Retinal pigment epithelial cell (primary cell): ENCODE data around the gene PIGH.
A peak's percentile ranks its signal among the peaks of the same experiment; 100 is the strongest.
"Not testable (repeated sequence)": the region's sequence is repeated elsewhere in the genome, so short reads cannot be mapped to it uniquely, and the experiment has no call there.

ENCODE experiments used
- DNase-seq: peaks from one replicate; pipeline ENCODE4 v3.0.0-alpha.2; 2010; ENCODE audit warnings: low read depth
- H3K4me3 ChIP-seq: 2 replicates; pipeline ENCODE4 v1.5.1; 2011; ENCODE audit warnings: mild to moderate bottlenecking, low read length, control low read depth, moderate library complexity
- TF ChIP-seq, protein P1 (sequence below): conservative IDR thresholded peaks from 2 replicates; pipeline ENCODE4 v1.5.1; 2011; ENCODE audit warnings: low read depth, low read length, control low read depth, inconsistent platforms

The PIGH gene

GRCh38 chr14:67609642-67610310, 9.7 kb upstream of the PIGH start:
- TF ChIP-seq, protein P1, sequence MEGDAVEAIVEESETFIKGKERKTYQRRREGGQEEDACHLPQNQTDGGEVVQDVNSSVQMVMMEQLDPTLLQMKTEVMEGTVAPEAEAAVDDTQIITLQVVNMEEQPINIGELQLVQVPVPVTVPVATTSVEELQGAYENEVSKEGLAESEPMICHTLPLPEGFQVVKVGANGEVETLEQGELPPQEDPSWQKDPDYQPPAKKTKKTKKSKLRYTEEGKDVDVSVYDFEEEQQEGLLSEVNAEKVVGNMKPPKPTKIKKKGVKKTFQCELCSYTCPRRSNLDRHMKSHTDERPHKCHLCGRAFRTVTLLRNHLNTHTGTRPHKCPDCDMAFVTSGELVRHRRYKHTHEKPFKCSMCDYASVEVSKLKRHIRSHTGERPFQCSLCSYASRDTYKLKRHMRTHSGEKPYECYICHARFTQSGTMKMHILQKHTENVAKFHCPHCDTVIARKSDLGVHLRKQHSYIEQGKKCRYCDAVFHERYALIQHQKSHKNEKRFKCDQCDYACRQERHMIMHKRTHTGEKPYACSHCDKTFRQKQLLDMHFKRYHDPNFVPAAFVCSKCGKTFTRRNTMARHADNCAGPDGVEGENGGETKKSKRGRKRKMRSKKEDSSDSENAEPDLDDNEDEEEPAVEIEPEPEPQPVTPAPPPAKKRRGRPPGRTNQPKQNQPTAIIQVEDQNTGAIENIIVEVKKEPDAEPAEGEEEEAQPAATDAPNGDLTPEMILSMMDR = no peak

GRCh38 chr14:67607646-67608045, 7.6 kb upstream of the PIGH start:
- no peak overlapping the region for H3K4me3 ChIP-seq
- DNase-seq = no peak
- TF ChIP-seq, protein P1 = no peak

More at GRCh38 chr14:67609642-67610310, 9.7 kb upstream of the PIGH start:
- no peak overlapping the region for H3K4me3 ChIP-seq
- no peak for DNase-seq

- no peak for DNase-seq
- TF ChIP-seq, protein P1 = no peak
- H3K4me3 ChIP-seq = no peak overlapping the region
Observed at GRCh38 chr14:67602995-67603545, 3.0 kb upstream of the PIGH start.

- no peak for DNase-seq
- H3K4me3 ChIP-seq = no peak overlapping the region
- TF ChIP-seq, protein P1 = no peak
Observed at GRCh38 chr14:67602076-67602475, 2.0 kb upstream of the PIGH start.

- H3K4me3 ChIP-seq = peak overlapping the region; percentile 87
- DNase-seq = not testable (repeated sequence)
Observed at GRCh38 chr14:67600562-67600974, 500 bp upstream of the PIGH start.

GRCh38 chr14:67595392-67595791, 4.7 kb downstream of the PIGH start:
- TF ChIP-seq, protein P1 = no peak
- DNase-seq = no peak
- H3K4me3 ChIP-seq = no peak overlapping the region

- DNase-seq, H3K4me3 ChIP-seq: not testable (repeated sequence)
Observed at GRCh38 chr14:67593650-67594049, 6.4 kb downstream of the PIGH start.

- no peak overlapping the region for H3K4me3 ChIP-seq
- DNase-seq = no peak
- TF ChIP-seq, protein P1 = no peak
Observed at GRCh38 chr14:67589204-67589770, 10.8 kb downstream of the PIGH start.
